ENCODE results near the gene CWC22.

CWC22 gene

DNA sequence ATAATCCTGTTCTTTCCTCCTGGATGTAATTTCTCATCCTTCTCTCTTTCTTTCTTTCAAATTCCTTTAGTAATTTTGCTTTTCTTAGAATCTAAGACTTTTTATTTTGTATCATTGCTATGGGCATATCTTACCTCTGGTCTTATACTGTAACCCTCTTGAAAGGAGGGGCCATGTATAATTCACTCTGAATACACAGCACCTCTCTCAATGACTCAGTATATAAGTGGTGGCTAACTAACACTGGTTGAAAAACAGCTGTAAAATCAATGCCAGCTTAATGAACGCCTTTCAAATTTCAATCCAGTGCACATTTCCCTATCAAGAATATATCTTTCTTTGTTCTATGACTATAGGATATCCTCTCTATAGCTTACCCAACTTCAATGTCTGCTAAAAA, 53.7 kb downstream of the CWC22 start:
- Histone ChIP-seq H3K4me2 (ENCODE audit: insufficient read depth, low read length) (no peak overlapping the region), H3K9ac (ENCODE audit: low read depth, low read length) (no peak overlapping the region)

DNA sequence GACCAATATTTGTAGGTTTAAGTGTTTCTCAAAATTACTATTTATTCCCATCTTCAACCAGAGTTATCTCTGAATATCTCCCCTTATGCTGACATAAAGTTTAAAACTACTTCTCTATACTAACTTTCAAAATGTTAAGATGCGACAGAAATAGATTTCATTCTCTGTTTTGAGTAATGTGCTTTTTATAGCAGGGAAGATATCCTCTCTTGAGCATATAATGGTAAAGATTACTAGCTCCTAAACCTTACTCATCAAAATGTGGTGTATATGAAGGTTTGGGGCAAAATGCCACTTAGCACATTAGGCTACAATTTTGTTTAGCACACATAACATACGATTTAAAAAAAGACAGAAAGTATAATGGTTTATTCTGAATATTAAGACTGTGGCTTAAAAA, 54.4 kb downstream of the CWC22 start:
- H4K20me1 ChIP-seq (ENCODE audit: insufficient read depth, low read length): no peaks in the 10 kb centered on the region
- H3K79me2 ChIP-seq (ENCODE audit: insufficient read depth, low read length): no peaks in the 10 kb centered on the region
- H3K4me2 ChIP-seq (ENCODE audit: insufficient read depth, low read length): no peak overlapping the region
- no peak overlapping the region for H3K9ac ChIP-seq (ENCODE audit: low read depth, low read length)
- no peaks in the 10 kb centered on the region for H3K9me3 ChIP-seq (ENCODE audit: insufficient read depth, low read length, severe bottlenecking)
- peaks cover 73% of the 10 kb centered on the region for H3K36me3 ChIP-seq (ENCODE audit: insufficient read depth, low read length)
- no peaks in the 10 kb centered on the region for H3K4me1 ChIP-seq (ENCODE audit: insufficient read depth, low read length)
- no peaks in the 10 kb centered on the region for H3K27me3 ChIP-seq (ENCODE audit: insufficient read depth, low read length, poor library complexity)
- no peak for DNase-seq
- H3K27ac ChIP-seq (ENCODE audit: low read length): no peak overlapping the region
- TF ChIP-seq EZH2 (IDR thresholded peaks at IDR 0.05; ENCODE audit: borderline replicate concordance, low read depth, low read length, severe bottlenecking): no peak
- TF ChIP-seq, protein P1, sequence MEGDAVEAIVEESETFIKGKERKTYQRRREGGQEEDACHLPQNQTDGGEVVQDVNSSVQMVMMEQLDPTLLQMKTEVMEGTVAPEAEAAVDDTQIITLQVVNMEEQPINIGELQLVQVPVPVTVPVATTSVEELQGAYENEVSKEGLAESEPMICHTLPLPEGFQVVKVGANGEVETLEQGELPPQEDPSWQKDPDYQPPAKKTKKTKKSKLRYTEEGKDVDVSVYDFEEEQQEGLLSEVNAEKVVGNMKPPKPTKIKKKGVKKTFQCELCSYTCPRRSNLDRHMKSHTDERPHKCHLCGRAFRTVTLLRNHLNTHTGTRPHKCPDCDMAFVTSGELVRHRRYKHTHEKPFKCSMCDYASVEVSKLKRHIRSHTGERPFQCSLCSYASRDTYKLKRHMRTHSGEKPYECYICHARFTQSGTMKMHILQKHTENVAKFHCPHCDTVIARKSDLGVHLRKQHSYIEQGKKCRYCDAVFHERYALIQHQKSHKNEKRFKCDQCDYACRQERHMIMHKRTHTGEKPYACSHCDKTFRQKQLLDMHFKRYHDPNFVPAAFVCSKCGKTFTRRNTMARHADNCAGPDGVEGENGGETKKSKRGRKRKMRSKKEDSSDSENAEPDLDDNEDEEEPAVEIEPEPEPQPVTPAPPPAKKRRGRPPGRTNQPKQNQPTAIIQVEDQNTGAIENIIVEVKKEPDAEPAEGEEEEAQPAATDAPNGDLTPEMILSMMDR (IDR thresholded peaks at IDR 0.05; ENCODE audit: borderline replicate concordance, extremely low read depth, low read length, poor library complexity, severe bottlenecking): no peak
- no peak for ATAC-seq (ENCODE audit: insufficient read depth, low read depth)
- H3K4me3 ChIP-seq (ENCODE audit: low read depth in 1 of 2, low read length in 2 of 2): no peak overlapping the region
- H2AFZ ChIP-seq (ENCODE audit: low read depth, low read length): no peak overlapping the region

More for the DNA sequence above, 53.7 kb downstream of the CWC22 start:
- TF ChIP-seq, protein P1 (IDR thresholded peaks at IDR 0.05; ENCODE audit: borderline replicate concordance, extremely low read depth, low read length, poor library complexity, severe bottlenecking): no peak
- TF ChIP-seq EZH2 (IDR thresholded peaks at IDR 0.05; ENCODE audit: borderline replicate concordance, low read depth, low read length, severe bottlenecking): no peak
- ATAC-seq (ENCODE audit: insufficient read depth, low read depth) (no peak), DNase-seq (no peak)
- Histone ChIP-seq H4K20me1 (ENCODE audit: insufficient read depth, low read length) (no peaks in the 10 kb centered on the region), H3K27me3 (ENCODE audit: insufficient read depth, low read length, poor library complexity) (no peaks in the 10 kb centered on the region), H2AFZ (ENCODE audit: low read depth, low read length) (no peak overlapping the region), H3K4me1 (ENCODE audit: insufficient read depth, low read length) (no peaks in the 10 kb centered on the region), H3K9me3 (ENCODE audit: insufficient read depth, low read length, severe bottlenecking) (no peaks in the 10 kb centered on the region), H3K4me3 (ENCODE audit: low read depth in 1 of 2, low read length in 2 of 2) (no peak overlapping the region), H3K36me3 (ENCODE audit: insufficient read depth, low read length) (peaks cover 70% of the 10 kb centered on the region), H3K79me2 (ENCODE audit: insufficient read depth, low read length) (no peaks in the 10 kb centered on the region), H3K27ac (ENCODE audit: low read length) (no peak overlapping the region)

DNA sequence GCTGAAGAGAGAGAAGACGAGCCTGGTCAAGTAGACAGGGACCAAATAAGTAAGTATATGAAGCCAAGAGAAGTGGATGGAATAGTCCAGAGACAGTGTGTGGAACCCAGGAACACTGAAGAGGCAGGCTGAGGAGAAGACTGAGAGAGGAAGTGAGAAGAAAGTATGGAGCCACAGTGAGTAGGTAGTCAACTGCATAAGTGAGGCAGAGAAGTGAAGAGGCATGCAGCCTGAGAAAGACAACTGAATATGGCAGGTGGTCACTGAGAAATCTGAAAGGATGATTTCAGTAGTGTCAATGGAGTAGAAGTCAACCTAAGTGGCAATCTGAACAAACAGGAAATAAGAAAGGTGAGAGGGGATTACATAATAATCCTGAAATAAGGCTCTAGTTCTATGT, 55.4 kb downstream of the CWC22 start:
- Histone ChIP-seq H3K9ac (ENCODE audit: low read depth, low read length) (no peak overlapping the region), H2AFZ (ENCODE audit: low read depth, low read length) (no peak overlapping the region), H3K4me3 (ENCODE audit: low read depth in 1 of 2, low read length in 2 of 2) (no peak overlapping the region), H3K79me2 (ENCODE audit: insufficient read depth, low read length) (no peaks in the 10 kb centered on the region), H3K4me1 (ENCODE audit: insufficient read depth, low read length) (no peaks in the 10 kb centered on the region), H3K36me3 (ENCODE audit: insufficient read depth, low read length) (peaks cover 76% of the 10 kb centered on the region), H3K4me2 (ENCODE audit: insufficient read depth, low read length) (no peak overlapping the region), H3K27me3 (ENCODE audit: insufficient read depth, low read length, poor library complexity) (no peaks in the 10 kb centered on the region), H3K27ac (ENCODE audit: low read length) (no peak overlapping the region), H3K9me3 (ENCODE audit: insufficient read depth, low read length, severe bottlenecking) (no peaks in the 10 kb centered on the region), H4K20me1 (ENCODE audit: insufficient read depth, low read length) (no peaks in the 10 kb centered on the region)
- DNase-seq (no peak), ATAC-seq (ENCODE audit: insufficient read depth, low read depth) (no peak; the same call in 2 of the 3 replicates)
- TF ChIP-seq, protein P1 (IDR thresholded peaks at IDR 0.05; ENCODE audit: borderline replicate concordance, extremely low read depth, low read length, poor library complexity, severe bottlenecking): no peak
- TF ChIP-seq EZH2 (IDR thresholded peaks at IDR 0.05; ENCODE audit: borderline replicate concordance, low read depth, low read length, severe bottlenecking): no peak

DNA sequence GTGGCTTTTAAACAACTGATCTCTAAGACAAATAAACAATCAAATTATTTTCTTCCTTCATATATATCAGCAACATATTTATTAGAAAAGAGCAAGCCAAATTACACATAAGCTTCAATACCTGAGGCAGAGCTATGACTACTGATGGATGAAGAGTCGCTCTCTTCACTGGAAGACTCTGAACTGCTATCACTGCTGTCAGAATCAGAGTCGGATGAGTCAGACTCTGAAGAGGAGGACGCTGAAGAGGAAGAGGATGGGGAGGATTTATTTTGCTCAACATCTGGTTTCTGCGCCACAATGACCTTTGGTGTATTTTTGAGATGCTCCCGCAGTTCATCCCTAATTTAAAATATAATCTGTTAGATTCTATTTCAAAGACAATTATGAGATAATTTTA, 56.7 kb downstream of the CWC22 start:
- Histone ChIP-seq H4K20me1 (ENCODE audit: insufficient read depth, low read length) (no peaks in the 10 kb centered on the region), H3K9me3 (ENCODE audit: insufficient read depth, low read length, severe bottlenecking) (no peaks in the 10 kb centered on the region), H3K4me3 (ENCODE audit: low read depth in 1 of 2, low read length in 2 of 2) (no peak overlapping the region), H3K27ac (ENCODE audit: low read length) (no peak overlapping the region), H3K9ac (ENCODE audit: low read depth, low read length) (no peak overlapping the region), H3K36me3 (ENCODE audit: insufficient read depth, low read length) (peaks cover 84% of the 10 kb centered on the region), H3K4me2 (ENCODE audit: insufficient read depth, low read length) (no peak overlapping the region), H3K79me2 (ENCODE audit: insufficient read depth, low read length) (no peaks in the 10 kb centered on the region), H2AFZ (ENCODE audit: low read depth, low read length) (no peak overlapping the region), H3K4me1 (ENCODE audit: insufficient read depth, low read length) (no peaks in the 10 kb centered on the region), H3K27me3 (ENCODE audit: insufficient read depth, low read length, poor library complexity) (no peaks in the 10 kb centered on the region)
- ATAC-seq (ENCODE audit: insufficient read depth, low read depth) (no peak), DNase-seq (no peak)
- TF ChIP-seq EZH2 (IDR thresholded peaks at IDR 0.05; ENCODE audit: borderline replicate concordance, low read depth, low read length, severe bottlenecking): no peak
- TF ChIP-seq, protein P1 (IDR thresholded peaks at IDR 0.05; ENCODE audit: borderline replicate concordance, extremely low read depth, low read length, poor library complexity, severe bottlenecking): no peak

All from DND-41 (cell line).